ENCODE data around the gene RCAN2.

Gene RCAN2

DNA sequence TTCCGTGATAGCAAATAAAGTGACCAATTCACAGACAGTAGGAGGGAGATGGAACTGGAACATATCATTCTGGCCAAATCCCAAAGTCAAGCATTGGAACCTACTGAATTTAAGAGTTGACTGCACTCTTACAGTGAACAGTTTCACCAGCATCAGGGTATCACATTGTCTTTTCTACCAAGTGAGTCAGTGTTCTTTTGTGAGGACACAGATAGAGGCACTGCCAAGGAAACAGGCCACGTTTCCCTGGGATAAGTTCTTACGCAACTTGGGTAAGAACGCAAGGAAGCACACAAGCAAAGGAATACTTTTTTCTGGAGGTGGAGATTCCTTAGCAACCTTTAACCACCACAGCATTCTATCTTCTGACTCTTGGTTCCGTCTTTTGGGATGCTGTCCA lies 291.9 kb downstream of the RCAN2 start:
- Histone ChIP-seq H3K9ac (ENCODE audit: low read length) (no peak overlapping the region), H2BK5ac (ENCODE audit: low read length) (no peak overlapping the region), H3K4ac (ENCODE audit: low read depth, low read length) (no peak overlapping the region), H3K27me3 (ENCODE audit: insufficient read depth, low read length, poor library complexity) (no peaks in the 10 kb centered on the region), H3K4me2 (ENCODE audit: low read length) (no peak overlapping the region), H3K56ac (ENCODE audit: low read length) (no peak overlapping the region), H3K79me1 (ENCODE audit: low read length) (no peaks in the 10 kb centered on the region), H3K79me2 (ENCODE audit: control insufficient read depth, insufficient read depth, low read length) (no peaks in the 10 kb centered on the region), H3K27ac (ENCODE audit: low read depth, low read length) (no peak overlapping the region), H2BK15ac (replicated peaks; ENCODE audit: low read depth) (no peak overlapping the region), H2BK120ac (ENCODE audit: low read depth, low read length) (no peak overlapping the region), H3K18ac (ENCODE audit: low read length) (no peak overlapping the region), H3K4me3 (ENCODE audit: low read length) (no peak overlapping the region), H2AK5ac (ENCODE audit: low read length) (no peak overlapping the region), H3K23ac (ENCODE audit: low read length) (no peak overlapping the region), H3K4me1 (ENCODE audit: control insufficient read depth, low read depth, low read length) (no peaks in the 10 kb centered on the region), H4K5ac (ENCODE audit: low read length) (no peak overlapping the region), H3K36me3 (ENCODE audit: control insufficient read depth, insufficient read depth, low read length) (no peaks in the 10 kb centered on the region), H4K8ac (ENCODE audit: low read depth, low read length) (no peak overlapping the region)
- WGBS (ENCODE audit: extremely low coverage, insufficient coverage, low lambda C conversion rate), result no CpG with 5 or more reads among the region's 5 CpGs
- DNase-seq, result no peak

DNA sequence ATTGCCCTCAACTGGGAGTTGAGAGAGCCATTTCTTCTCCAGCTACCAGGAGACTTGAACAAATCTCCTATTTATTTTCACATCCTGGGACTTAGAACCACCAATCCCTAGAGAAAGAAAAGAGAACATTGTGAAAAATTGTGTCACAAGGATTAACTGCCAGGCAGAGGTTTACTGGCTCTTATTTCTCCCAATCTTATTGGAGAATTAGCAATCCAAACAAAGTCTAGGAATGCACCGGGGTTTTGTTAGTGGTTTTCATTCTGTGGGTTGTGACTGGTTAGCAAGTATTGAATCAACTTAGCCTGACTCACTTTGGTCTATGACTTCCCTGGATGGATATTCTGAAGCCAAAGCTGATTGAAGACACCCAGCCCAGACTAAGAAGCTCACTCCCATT lies 299.3 kb downstream of the RCAN2 start:
- H3K27ac ChIP-seq (ENCODE audit: low read depth, low read length), result no peak overlapping the region
- no peak overlapping the region for H3K4me2 ChIP-seq (ENCODE audit: low read length)
- no peak overlapping the region for H2BK120ac ChIP-seq (ENCODE audit: low read depth, low read length)
- H2BK5ac ChIP-seq (ENCODE audit: low read length), result no peak overlapping the region
- no peak overlapping the region for H2AK5ac ChIP-seq (ENCODE audit: low read length)
- H2BK15ac ChIP-seq (replicated peaks; ENCODE audit: low read depth), result no peak overlapping the region
- no peak overlapping the region for H3K9ac ChIP-seq (ENCODE audit: low read length)
- no peak overlapping the region for H3K4ac ChIP-seq (ENCODE audit: low read depth, low read length)
- H4K5ac ChIP-seq (ENCODE audit: low read length), result no peak overlapping the region
- no CpG with 5 or more reads among the region's 1 CpG for WGBS (ENCODE audit: extremely low coverage, insufficient coverage, low lambda C conversion rate)
- H3K56ac ChIP-seq (ENCODE audit: low read length), result no peak overlapping the region
- H3K27me3 ChIP-seq (ENCODE audit: insufficient read depth, low read length, poor library complexity), result no peaks in the 10 kb centered on the region
- no peak overlapping the region for H3K4me3 ChIP-seq (ENCODE audit: low read length)
- H3K79me2 ChIP-seq (ENCODE audit: control insufficient read depth, insufficient read depth, low read length), result no peaks in the 10 kb centered on the region
- H3K4me1 ChIP-seq (ENCODE audit: control insufficient read depth, low read depth, low read length), result no peaks in the 10 kb centered on the region
- no peaks in the 10 kb centered on the region for H3K79me1 ChIP-seq (ENCODE audit: low read length)
- H3K36me3 ChIP-seq (ENCODE audit: control insufficient read depth, insufficient read depth, low read length), result no peaks in the 10 kb centered on the region
- H3K23ac ChIP-seq (ENCODE audit: low read length), result no peak overlapping the region
- H3K18ac ChIP-seq (ENCODE audit: low read length), result no peak overlapping the region
- DNase-seq, result no peak
- no peak overlapping the region for H4K8ac ChIP-seq (ENCODE audit: low read depth, low read length)

DNA sequence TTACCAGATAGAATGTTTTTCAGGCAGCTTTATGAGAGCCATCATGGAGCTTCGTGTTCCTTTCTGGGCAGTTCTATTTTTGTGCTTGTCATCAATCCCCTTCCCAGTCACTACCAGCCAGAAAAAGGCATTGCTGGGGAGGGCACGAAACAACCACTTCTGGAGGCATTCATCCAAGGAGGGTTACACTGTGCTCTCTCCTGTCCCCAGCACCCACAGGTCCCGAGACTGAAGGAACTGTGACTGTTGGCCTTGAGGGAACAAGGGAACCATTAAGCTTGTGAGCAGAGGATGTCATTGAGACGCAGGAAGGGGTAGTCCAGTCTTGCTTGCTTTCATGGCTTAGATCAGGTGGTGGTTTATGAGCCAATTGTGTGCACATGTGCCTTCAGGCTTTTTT lies 300.4 kb downstream of the RCAN2 start:
- H3K4ac ChIP-seq (ENCODE audit: low read depth, low read length), result no peak overlapping the region
- H2BK120ac ChIP-seq (ENCODE audit: low read depth, low read length), result no peak overlapping the region
- no peaks in the 10 kb centered on the region for H3K4me1 ChIP-seq (ENCODE audit: control insufficient read depth, low read depth, low read length)
- H3K27ac ChIP-seq (ENCODE audit: low read depth, low read length), result no peak overlapping the region
- no peaks in the 10 kb centered on the region for H3K36me3 ChIP-seq (ENCODE audit: control insufficient read depth, insufficient read depth, low read length)
- no peak overlapping the region for H4K5ac ChIP-seq (ENCODE audit: low read length)
- H3K4me2 ChIP-seq (ENCODE audit: low read length), result no peak overlapping the region
- DNase-seq, result no peak
- H3K4me3 ChIP-seq (ENCODE audit: low read length), result no peak overlapping the region
- no peak overlapping the region for H3K23ac ChIP-seq (ENCODE audit: low read length)
- WGBS (ENCODE audit: extremely low coverage, insufficient coverage, low lambda C conversion rate), result no CpG with 5 or more reads among the region's 4 CpGs
- H3K9ac ChIP-seq (ENCODE audit: low read length), result no peak overlapping the region
- H2BK5ac ChIP-seq (ENCODE audit: low read length), result no peak overlapping the region
- no peaks in the 10 kb centered on the region for H3K79me2 ChIP-seq (ENCODE audit: control insufficient read depth, insufficient read depth, low read length)
- no peak overlapping the region for H2AK5ac ChIP-seq (ENCODE audit: low read length)
- H2BK15ac ChIP-seq (replicated peaks; ENCODE audit: low read depth), result no peak overlapping the region
- no peak overlapping the region for H3K18ac ChIP-seq (ENCODE audit: low read length)
- no peak overlapping the region for H4K8ac ChIP-seq (ENCODE audit: low read depth, low read length)
- H3K27me3 ChIP-seq (ENCODE audit: insufficient read depth, low read length, poor library complexity), result no peaks in the 10 kb centered on the region
- H3K56ac ChIP-seq (ENCODE audit: low read length), result no peak overlapping the region
- H3K79me1 ChIP-seq (ENCODE audit: low read length), result no peaks in the 10 kb centered on the region

DNA sequence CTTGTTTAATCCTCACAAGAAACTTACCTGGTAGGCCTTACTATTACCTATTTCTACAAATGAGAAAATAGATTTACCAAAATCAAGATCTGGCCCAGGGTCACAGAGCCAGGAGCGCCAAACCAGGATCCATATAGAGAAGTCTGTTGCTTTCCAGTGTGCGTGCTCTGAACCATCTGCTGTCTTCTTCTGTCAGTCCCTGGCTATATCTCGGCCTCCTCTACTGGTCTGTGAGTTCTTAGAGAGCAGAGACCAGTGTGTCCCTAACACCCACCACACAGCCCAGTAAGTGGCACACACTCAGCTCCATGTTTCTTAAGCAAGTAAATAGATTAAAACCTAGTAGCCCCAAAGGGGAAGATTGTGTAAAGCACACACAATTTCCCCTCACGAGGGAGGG lies 301.5 kb downstream of the RCAN2 start:
- Histone ChIP-seq H3K36me3 (ENCODE audit: control insufficient read depth, insufficient read depth, low read length) (no peaks in the 10 kb centered on the region), H2BK120ac (ENCODE audit: low read depth, low read length) (no peak overlapping the region), H3K27ac (ENCODE audit: low read depth, low read length) (no peak overlapping the region), H3K79me1 (ENCODE audit: low read length) (no peaks in the 10 kb centered on the region), H2BK15ac (replicated peaks; ENCODE audit: low read depth) (no peak overlapping the region), H3K4ac (ENCODE audit: low read depth, low read length) (no peak overlapping the region), H3K4me1 (ENCODE audit: control insufficient read depth, low read depth, low read length) (no peaks in the 10 kb centered on the region), H2BK5ac (ENCODE audit: low read length) (no peak overlapping the region), H3K4me3 (ENCODE audit: low read length) (no peak overlapping the region), H4K5ac (ENCODE audit: low read length) (no peak overlapping the region), H3K79me2 (ENCODE audit: control insufficient read depth, insufficient read depth, low read length) (no peaks in the 10 kb centered on the region), H3K56ac (ENCODE audit: low read length) (no peak overlapping the region), H3K18ac (ENCODE audit: low read length) (no peak overlapping the region), H3K23ac (ENCODE audit: low read length) (no peak overlapping the region), H3K4me2 (ENCODE audit: low read length) (no peak overlapping the region), H3K9ac (ENCODE audit: low read length) (no peak overlapping the region), H2AK5ac (ENCODE audit: low read length) (no peak overlapping the region), H3K27me3 (ENCODE audit: insufficient read depth, low read length, poor library complexity) (no peaks in the 10 kb centered on the region), H4K8ac (ENCODE audit: low read depth, low read length) (no peak overlapping the region)
- WGBS (ENCODE audit: extremely low coverage, insufficient coverage, low lambda C conversion rate), result no CpG with 5 or more reads among the region's 4 CpGs
- no peak for DNase-seq

DNA sequence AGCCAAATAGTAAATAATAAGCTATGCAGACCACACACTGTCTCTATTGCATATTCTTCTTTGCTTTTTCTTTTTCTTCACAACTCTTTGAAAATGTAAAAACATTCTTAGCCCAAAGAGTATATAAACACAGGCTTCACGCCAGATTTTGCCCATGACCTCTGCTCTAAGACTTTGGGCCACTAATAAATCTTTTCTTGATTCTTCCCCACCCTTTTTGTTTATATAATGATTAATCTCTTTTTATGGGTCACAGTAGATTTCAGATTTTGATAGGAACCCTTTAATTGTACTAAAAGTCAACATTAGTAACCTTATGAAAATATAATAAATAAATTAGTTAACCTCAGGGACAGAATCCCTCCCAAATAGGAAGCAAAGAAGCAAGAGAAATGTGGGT lies 304.7 kb downstream of the RCAN2 start:
- H3K4me1 ChIP-seq (ENCODE audit: control insufficient read depth, low read depth, low read length), result no peaks in the 10 kb centered on the region
- no peak overlapping the region for H3K18ac ChIP-seq (ENCODE audit: low read length)
- H3K27me3 ChIP-seq (ENCODE audit: insufficient read depth, low read length, poor library complexity), result no peaks in the 10 kb centered on the region
- no peak overlapping the region for H3K23ac ChIP-seq (ENCODE audit: low read length)
- H2AK5ac ChIP-seq (ENCODE audit: low read length), result no peak overlapping the region
- WGBS (ENCODE audit: extremely low coverage, insufficient coverage, low lambda C conversion rate), result no CpG with 5 or more reads among the region's 1 CpG
- no peaks in the 10 kb centered on the region for H3K79me2 ChIP-seq (ENCODE audit: control insufficient read depth, insufficient read depth, low read length)
- no peak overlapping the region for H3K4me3 ChIP-seq (ENCODE audit: low read length)
- DNase-seq, result no peak
- H3K56ac ChIP-seq (ENCODE audit: low read length), result no peak overlapping the region
- H3K4me2 ChIP-seq (ENCODE audit: low read length), result no peak overlapping the region
- H3K27ac ChIP-seq (ENCODE audit: low read depth, low read length), result no peak overlapping the region
- no peak overlapping the region for H2BK120ac ChIP-seq (ENCODE audit: low read depth, low read length)
- H3K79me1 ChIP-seq (ENCODE audit: low read length), result no peaks in the 10 kb centered on the region
- H2BK15ac ChIP-seq (replicated peaks; ENCODE audit: low read depth), result no peak overlapping the region
- H3K9ac ChIP-seq (ENCODE audit: low read length), result no peak overlapping the region
- no peak overlapping the region for H2BK5ac ChIP-seq (ENCODE audit: low read length)
- H4K5ac ChIP-seq (ENCODE audit: low read length), result no peak overlapping the region
- H3K36me3 ChIP-seq (ENCODE audit: control insufficient read depth, insufficient read depth, low read length), result no peaks in the 10 kb centered on the region
- no peak overlapping the region for H4K8ac ChIP-seq (ENCODE audit: low read depth, low read length)
- H3K4ac ChIP-seq (ENCODE audit: low read depth, low read length), result no peak overlapping the region

DNA sequence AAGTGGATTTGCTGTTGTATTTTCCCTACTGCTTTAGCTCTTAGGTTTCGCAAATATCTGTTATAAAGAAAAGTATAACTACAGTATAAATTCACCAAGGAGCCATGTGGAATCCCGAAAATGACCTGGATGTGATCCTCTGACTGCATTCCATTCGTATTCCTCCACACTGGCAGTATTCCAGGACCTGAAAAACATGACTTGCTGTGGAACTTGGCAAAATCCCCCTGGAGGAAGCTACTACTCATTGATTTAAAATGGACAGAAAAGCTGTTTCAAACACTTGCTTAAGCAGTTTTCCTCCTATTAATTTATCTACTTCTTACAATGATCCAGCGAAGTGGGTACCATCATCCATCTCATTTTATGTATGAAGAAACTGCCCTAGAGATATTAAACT lies 307.1 kb downstream of the RCAN2 start:
- no peaks in the 10 kb centered on the region for H3K79me2 ChIP-seq (ENCODE audit: control insufficient read depth, insufficient read depth, low read length)

More for the DNA sequence above, 307.1 kb downstream of the RCAN2 start:
- Histone ChIP-seq H2BK15ac (replicated peaks; ENCODE audit: low read depth) (no peak overlapping the region), H3K23ac (ENCODE audit: low read length) (no peak overlapping the region), H3K9ac (ENCODE audit: low read length) (no peak overlapping the region), H3K4me2 (ENCODE audit: low read length) (no peak overlapping the region), H2AK5ac (ENCODE audit: low read length) (no peak overlapping the region), H3K27me3 (ENCODE audit: insufficient read depth, low read length, poor library complexity) (no peaks in the 10 kb centered on the region), H3K79me1 (ENCODE audit: low read length) (no peaks in the 10 kb centered on the region), H2BK5ac (ENCODE audit: low read length) (no peak overlapping the region), H3K27ac (ENCODE audit: low read depth, low read length) (no peak overlapping the region), H2BK120ac (ENCODE audit: low read depth, low read length) (no peak overlapping the region), H4K8ac (ENCODE audit: low read depth, low read length) (no peak overlapping the region), H3K36me3 (ENCODE audit: control insufficient read depth, insufficient read depth, low read length) (no peaks in the 10 kb centered on the region), H3K56ac (ENCODE audit: low read length) (no peak overlapping the region), H3K4me1 (ENCODE audit: control insufficient read depth, low read depth, low read length) (no peaks in the 10 kb centered on the region), H4K5ac (ENCODE audit: low read length) (no peak overlapping the region), H3K4ac (ENCODE audit: low read depth, low read length) (no peak overlapping the region), H3K4me3 (ENCODE audit: low read length) (no peak overlapping the region), H3K18ac (ENCODE audit: low read length) (no peak overlapping the region)
- peak; percentile 26 for DNase-seq
- no CpG with 5 or more reads among the region's 4 CpGs for WGBS (ENCODE audit: extremely low coverage, insufficient coverage, low lambda C conversion rate)

Measured in mesendoderm (in vitro differentiated cells).